GM12878 (cell line): ENCODE results near the gene MCAT. TPM values are rescaled to one million over a fixed set of nuclear protein-coding genes. Genes with fewer than 3 reads are reported as not detected.

Experiments
- BCL11A ChIP-seq: IDR thresholded peaks from 2 replicates; pipeline ENCODE4 v1.6.1; 2011; ENCODE audit warnings: low read depth, low read length
- CHD4 ChIP-seq: fragments of 200-600 bp; sonication (generic); IDR thresholded peaks from 2 replicates; pipeline ENCODE4 v1.6.1; 2016; ENCODE audit warnings: mild to moderate bottlenecking
- IKZF1 ChIP-seq: fragments of 450-650 bp; conservative IDR thresholded peaks from 2 replicates; pipeline ENCODE4 v1.6.1; 2017; ENCODE audit warnings: antibody characterized with exemption, mild to moderate bottlenecking
- JUNB ChIP-seq: IDR thresholded peaks from 2 replicates; pipeline ENCODE4 v1.6.1; 2016; ENCODE audit warnings: antibody characterized with exemption, mild to moderate bottlenecking
- MYB ChIP-seq: fragments of 150-350 bp; IDR thresholded peaks from 2 replicates; pipeline ENCODE4 v1.6.1; 2014; ENCODE audit warnings: mild to moderate bottlenecking, low read depth, low read length, borderline replicate concordance
- MYC ChIP-seq: IDR thresholded peaks from 2 replicates; pipeline ENCODE4 v1.6.1; 2011; ENCODE audit warnings: mild to moderate bottlenecking, low read length, moderate library complexity, inconsistent platforms; ENCODE audit not compliant: insufficient read depth, insufficient replicate concordance, insufficient read length, severe bottlenecking
- POU2F2 ChIP-seq: IDR thresholded peaks from 3 replicates; pipeline ENCODE4 v1.6.1; 2011; ENCODE audit warnings: low read depth, mild to moderate bottlenecking, low read length, borderline replicate concordance
- RUNX3 ChIP-seq: IDR thresholded peaks from 2 replicates; pipeline ENCODE4 v1.6.1; 2012; ENCODE audit warnings: low read length, inconsistent platforms
- SIX5 ChIP-seq: IDR thresholded peaks from 2 replicates; pipeline ENCODE4 v1.6.1; 2011; ENCODE audit warnings: mild to moderate bottlenecking, low read depth, low read length, moderate library complexity; ENCODE audit not compliant: severe bottlenecking
- SPI1 ChIP-seq: IDR thresholded peaks from 2 replicates; pipeline ENCODE4 v1.6.1; 2011; ENCODE audit warnings: low read depth, mild to moderate bottlenecking, low read length, moderate library complexity, borderline replicate concordance; ENCODE audit not compliant: insufficient read depth
- WRNIP1 ChIP-seq: IDR thresholded peaks from 2 replicates; pipeline ENCODE4 v1.6.1; 2011; ENCODE audit warnings: low read depth, low read length, improper control_type of control experiment, borderline replicate concordance
- ZNF384 ChIP-seq: IDR thresholded peaks from 2 replicates; pipeline ENCODE4 v1.6.1; 2012; ENCODE audit warnings: low read depth, mild to moderate bottlenecking, low read length, improper control_type of control experiment, borderline replicate concordance
- polyA plus RNA-seq, 11 experiments: library from polyadenylated mRNA; depleted of rRNA in 4 of 11; unstranded in 6 of 11; stranded (reverse) in 5 of 11; fragments of >200 nt; fragmentation: Nextera tagmentation in 4 of 11; fragmentation: Illumina TruSeq in 1 of 11; extraction: Ambion mirVana in 4 of 11; extraction: Trizol in 1 of 11; gene quantifications; 1 replicate in 1 of 11; 2 replicates in 10 of 11; pipeline versions ENCODE4 v1.2.1 to v1.2.3, GENCODE V29; 2011 to 2016; ENCODE audit warnings: inconsistent platforms in 2 of 11, missing spikeins in 2 of 11, low read depth in 1 of 11
- total RNA-seq, 4 experiments: library from RNA; depleted of rRNA in 3 of 4; stranded (reverse); fragments of >200 nt in 3 of 4; fragmentation: Illumina TruSeq in 1 of 4; extraction: Trizol in 1 of 4; gene quantifications; 2 replicates each; pipeline versions ENCODE4 v1.2.1 to v1.2.3, GENCODE V29; 2013 to 2021
- TF ChIP-seq, protein P1 (sequence below): fragments of 450-650 bp; IDR thresholded peaks from 2 replicates; pipeline ENCODE4 v1.6.1; 2017; ENCODE audit warnings: antibody characterized with exemption, mild to moderate bottlenecking, moderate library complexity
- TF ChIP-seq, protein P2 (sequence below): fragments of 450-650 bp; IDR thresholded peaks from 2 replicates; pipeline ENCODE4 v1.6.1; 2017; ENCODE audit warnings: low read depth, mild to moderate bottlenecking, moderate library complexity
- TF ChIP-seq, protein P3 (sequence below): fragments of 450-650 bp; IDR thresholded peaks from 2 replicates; pipeline ENCODE4 v1.6.1; 2016; ENCODE audit warnings: mild to moderate bottlenecking
- TF ChIP-seq, protein P4 (sequence below): fragments of 450-650 bp; IDR thresholded peaks from 2 replicates; pipeline ENCODE4 v1.6.1; 2016; ENCODE audit warnings: mild to moderate bottlenecking, moderate library complexity, borderline replicate concordance
- TF ChIP-seq, protein P5 (sequence below): fragments of 150-350 bp; IDR thresholded peaks from 2 replicates; pipeline ENCODE4 v1.6.1; 2014; ENCODE audit warnings: mild to moderate bottlenecking, low read depth, low read length

Gene MCAT
- total and polyA plus RNA-seq, 10 of the 15 experiments (the other 5 are each of a cell fraction or from before 2014, with no cell fraction given), result 3.6 to 29.1 (median 19.3) TPM

DNA sequence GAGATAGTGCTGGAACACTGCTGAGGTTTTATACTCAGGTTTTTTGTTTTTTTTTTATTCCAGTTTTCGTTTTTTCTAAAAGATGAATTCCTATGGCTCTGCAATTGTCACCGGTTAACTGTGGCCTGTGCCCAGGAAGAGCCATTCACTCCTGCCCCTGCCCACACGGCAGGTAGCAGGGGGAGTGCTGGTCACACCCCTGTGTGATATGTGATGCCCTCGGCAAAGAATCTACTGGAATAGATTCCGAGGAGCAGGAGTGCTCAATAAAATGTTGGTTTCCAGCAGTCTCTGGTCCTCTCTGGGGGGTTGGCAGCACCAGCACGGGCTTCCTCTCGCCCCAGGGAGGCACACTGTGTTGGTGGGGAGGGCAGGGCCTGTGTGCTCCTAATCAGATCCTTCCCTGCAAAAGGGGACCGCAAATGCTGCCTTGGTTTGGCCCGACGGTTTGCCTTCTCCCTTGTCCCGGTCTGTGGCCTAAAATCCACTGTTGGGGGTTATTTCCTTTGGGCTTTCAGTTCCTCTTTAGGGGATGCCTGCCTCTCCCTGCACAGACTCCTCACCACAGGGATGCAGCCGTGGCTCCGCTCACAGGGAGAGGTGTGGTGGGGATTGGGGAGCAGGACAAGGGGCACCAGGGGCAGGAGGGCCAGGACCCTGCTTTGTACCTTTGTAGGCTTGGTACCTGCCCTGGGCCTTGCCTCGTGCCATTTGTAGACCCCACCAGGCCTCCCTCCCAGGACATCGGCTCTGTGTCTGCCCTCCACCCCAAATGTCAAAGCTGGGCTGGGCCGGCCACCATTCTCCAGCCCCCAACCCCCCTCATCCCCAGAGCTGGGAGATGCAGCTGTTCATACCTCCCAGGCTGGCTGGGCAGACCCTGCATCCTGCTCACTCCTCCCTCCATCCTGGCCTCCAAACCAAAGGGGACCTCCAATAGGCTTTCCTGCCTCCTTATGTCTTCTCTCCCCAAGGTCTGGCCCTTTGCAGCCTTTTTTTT is 13.5 kb downstream of the MCAT start (continued):
- TF ChIP-seq, protein P1, sequence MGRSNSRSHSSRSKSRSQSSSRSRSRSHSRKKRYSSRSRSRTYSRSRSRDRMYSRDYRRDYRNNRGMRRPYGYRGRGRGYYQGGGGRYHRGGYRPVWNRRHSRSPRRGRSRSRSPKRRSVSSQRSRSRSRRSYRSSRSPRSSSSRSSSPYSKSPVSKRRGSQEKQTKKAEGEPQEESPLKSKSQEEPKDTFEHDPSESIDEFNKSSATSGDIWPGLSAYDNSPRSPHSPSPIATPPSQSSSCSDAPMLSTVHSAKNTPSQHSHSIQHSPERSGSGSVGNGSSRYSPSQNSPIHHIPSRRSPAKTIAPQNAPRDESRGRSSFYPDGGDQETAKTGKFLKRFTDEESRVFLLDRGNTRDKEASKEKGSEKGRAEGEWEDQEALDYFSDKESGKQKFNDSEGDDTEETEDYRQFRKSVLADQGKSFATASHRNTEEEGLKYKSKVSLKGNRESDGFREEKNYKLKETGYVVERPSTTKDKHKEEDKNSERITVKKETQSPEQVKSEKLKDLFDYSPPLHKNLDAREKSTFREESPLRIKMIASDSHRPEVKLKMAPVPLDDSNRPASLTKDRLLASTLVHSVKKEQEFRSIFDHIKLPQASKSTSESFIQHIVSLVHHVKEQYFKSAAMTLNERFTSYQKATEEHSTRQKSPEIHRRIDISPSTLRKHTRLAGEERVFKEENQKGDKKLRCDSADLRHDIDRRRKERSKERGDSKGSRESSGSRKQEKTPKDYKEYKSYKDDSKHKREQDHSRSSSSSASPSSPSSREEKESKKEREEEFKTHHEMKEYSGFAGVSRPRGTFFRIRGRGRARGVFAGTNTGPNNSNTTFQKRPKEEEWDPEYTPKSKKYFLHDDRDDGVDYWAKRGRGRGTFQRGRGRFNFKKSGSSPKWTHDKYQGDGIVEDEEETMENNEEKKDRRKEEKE, result no peak
- no peak for TF ChIP-seq SIX5
- no peak for TF ChIP-seq JUNB
- TF ChIP-seq, protein P2, sequence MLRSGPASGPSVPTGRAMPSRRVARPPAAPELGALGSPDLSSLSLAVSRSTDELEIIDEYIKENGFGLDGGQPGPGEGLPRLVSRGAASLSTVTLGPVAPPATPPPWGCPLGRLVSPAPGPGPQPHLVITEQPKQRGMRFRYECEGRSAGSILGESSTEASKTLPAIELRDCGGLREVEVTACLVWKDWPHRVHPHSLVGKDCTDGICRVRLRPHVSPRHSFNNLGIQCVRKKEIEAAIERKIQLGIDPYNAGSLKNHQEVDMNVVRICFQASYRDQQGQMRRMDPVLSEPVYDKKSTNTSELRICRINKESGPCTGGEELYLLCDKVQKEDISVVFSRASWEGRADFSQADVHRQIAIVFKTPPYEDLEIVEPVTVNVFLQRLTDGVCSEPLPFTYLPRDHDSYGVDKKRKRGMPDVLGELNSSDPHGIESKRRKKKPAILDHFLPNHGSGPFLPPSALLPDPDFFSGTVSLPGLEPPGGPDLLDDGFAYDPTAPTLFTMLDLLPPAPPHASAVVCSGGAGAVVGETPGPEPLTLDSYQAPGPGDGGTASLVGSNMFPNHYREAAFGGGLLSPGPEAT, result no peak
- no peak for TF ChIP-seq MYC
- TF ChIP-seq, protein P3, sequence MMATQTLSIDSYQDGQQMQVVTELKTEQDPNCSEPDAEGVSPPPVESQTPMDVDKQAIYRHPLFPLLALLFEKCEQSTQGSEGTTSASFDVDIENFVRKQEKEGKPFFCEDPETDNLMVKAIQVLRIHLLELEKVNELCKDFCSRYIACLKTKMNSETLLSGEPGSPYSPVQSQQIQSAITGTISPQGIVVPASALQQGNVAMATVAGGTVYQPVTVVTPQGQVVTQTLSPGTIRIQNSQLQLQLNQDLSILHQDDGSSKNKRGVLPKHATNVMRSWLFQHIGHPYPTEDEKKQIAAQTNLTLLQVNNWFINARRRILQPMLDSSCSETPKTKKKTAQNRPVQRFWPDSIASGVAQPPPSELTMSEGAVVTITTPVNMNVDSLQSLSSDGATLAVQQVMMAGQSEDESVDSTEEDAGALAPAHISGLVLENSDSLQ, result no peak
- TF ChIP-seq WRNIP1, result no peak
- peak; percentile 19; the same call in 1 of the 2 replicates for TF ChIP-seq RUNX3
- TF ChIP-seq CHD4, result no peak
- TF ChIP-seq, protein P4, sequence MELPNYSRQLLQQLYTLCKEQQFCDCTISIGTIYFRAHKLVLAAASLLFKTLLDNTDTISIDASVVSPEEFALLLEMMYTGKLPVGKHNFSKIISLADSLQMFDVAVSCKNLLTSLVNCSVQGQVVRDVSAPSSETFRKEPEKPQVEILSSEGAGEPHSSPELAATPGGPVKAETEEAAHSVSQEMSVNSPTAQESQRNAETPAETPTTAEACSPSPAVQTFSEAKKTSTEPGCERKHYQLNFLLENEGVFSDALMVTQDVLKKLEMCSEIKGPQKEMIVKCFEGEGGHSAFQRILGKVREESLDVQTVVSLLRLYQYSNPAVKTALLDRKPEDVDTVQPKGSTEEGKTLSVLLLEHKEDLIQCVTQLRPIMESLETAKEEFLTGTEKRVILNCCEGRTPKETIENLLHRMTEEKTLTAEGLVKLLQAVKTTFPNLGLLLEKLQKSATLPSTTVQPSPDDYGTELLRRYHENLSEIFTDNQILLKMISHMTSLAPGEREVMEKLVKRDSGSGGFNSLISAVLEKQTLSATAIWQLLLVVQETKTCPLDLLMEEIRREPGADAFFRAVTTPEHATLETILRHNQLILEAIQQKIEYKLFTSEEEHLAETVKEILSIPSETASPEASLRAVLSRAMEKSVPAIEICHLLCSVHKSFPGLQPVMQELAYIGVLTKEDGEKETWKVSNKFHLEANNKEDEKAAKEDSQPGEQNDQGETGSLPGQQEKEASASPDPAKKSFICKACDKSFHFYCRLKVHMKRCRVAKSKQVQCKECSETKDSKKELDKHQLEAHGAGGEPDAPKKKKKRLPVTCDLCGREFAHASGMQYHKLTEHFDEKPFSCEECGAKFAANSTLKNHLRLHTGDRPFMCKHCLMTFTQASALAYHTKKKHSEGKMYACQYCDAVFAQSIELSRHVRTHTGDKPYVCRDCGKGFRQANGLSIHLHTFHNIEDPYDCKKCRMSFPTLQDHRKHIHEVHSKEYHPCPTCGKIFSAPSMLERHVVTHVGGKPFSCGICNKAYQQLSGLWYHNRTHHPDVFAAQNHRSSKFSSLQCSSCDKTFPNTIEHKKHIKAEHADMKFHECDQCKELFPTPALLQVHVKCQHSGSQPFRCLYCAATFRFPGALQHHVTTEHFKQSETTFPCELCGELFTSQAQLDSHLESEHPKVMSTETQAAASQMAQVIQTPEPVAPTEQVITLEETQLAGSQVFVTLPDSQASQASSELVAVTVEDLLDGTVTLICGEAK, result no peak
- peak; percentile 38 for TF ChIP-seq IKZF1
- peak; percentile 75 for TF ChIP-seq SPI1
- TF ChIP-seq MYB, result no peak
- TF ChIP-seq, protein P5, sequence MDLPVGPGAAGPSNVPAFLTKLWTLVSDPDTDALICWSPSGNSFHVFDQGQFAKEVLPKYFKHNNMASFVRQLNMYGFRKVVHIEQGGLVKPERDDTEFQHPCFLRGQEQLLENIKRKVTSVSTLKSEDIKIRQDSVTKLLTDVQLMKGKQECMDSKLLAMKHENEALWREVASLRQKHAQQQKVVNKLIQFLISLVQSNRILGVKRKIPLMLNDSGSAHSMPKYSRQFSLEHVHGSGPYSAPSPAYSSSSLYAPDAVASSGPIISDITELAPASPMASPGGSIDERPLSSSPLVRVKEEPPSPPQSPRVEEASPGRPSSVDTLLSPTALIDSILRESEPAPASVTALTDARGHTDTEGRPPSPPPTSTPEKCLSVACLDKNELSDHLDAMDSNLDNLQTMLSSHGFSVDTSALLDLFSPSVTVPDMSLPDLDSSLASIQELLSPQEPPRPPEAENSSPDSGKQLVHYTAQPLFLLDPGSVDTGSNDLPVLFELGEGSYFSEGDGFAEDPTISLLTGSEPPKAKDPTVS, result no peak
- no peak for TF ChIP-seq POU2F2
- TF ChIP-seq ZNF384, result no peak
- TF ChIP-seq BCL11A, result no peak
